ENCODE data around the gene SUSD4. TPM values are rescaled to one million over a fixed set of nuclear protein-coding genes. Genes with fewer than 3 reads are reported as not detected.
A peak's percentile ranks its signal among the peaks of the same experiment; 100 is the strongest.

Gene SUSD4
- total RNA-seq, 1 donor from 2014 or later: not detected

DNA sequence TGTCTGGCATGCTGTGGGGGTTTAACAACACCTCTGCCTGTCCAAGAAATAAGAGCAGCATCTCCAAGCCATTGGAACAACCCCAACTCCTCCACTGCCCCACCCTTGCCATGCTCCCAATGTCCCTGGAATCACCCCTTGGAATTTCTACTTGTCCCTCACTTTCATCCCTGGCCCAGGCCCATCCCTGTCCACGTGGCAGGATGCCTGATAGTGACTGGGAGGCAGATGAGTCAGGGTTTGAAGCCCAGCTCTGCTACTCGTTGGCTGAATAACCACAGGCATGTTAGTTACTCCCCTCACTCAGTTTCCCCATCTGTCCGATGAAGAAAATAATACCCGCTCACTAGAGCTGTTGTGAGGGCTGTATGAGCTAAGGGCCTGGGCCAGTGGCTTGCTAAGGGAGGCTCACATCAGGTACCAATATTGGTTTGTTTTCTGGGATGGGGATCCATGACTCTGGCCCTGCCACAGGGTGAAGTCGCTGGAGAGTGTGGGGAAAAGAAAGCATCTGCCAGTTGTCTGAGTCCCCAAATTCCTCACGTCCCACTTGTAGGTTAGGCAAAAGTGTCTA lies 121.5 kb downstream of the SUSD4 start:
- no peak overlapping the region for H3K27ac Mint-ChIP-seq (ENCODE audit: unreplicated experiment)
- no peaks in the 10 kb centered on the region for H3K9me3 Mint-ChIP-seq (ENCODE audit: unreplicated experiment)
- no peaks in the 10 kb centered on the region for H3K36me3 Mint-ChIP-seq (ENCODE audit: unreplicated experiment)
- TF ChIP-seq, protein P1, sequence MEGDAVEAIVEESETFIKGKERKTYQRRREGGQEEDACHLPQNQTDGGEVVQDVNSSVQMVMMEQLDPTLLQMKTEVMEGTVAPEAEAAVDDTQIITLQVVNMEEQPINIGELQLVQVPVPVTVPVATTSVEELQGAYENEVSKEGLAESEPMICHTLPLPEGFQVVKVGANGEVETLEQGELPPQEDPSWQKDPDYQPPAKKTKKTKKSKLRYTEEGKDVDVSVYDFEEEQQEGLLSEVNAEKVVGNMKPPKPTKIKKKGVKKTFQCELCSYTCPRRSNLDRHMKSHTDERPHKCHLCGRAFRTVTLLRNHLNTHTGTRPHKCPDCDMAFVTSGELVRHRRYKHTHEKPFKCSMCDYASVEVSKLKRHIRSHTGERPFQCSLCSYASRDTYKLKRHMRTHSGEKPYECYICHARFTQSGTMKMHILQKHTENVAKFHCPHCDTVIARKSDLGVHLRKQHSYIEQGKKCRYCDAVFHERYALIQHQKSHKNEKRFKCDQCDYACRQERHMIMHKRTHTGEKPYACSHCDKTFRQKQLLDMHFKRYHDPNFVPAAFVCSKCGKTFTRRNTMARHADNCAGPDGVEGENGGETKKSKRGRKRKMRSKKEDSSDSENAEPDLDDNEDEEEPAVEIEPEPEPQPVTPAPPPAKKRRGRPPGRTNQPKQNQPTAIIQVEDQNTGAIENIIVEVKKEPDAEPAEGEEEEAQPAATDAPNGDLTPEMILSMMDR (IDR thresholded peaks at IDR 0.05): no peak
- peak; percentile 66 for DNase-seq (ENCODE audit: extremely low spot score, unreplicated experiment)
- H3K4me1 Mint-ChIP-seq (ENCODE audit: unreplicated experiment): no peaks in the 10 kb centered on the region
- H3K4me3 Mint-ChIP-seq (ENCODE audit: unreplicated experiment): no peak overlapping the region
- peaks cover 5% of the 10 kb centered on the region for H3K27me3 Mint-ChIP-seq (ENCODE audit: unreplicated experiment)

DNA sequence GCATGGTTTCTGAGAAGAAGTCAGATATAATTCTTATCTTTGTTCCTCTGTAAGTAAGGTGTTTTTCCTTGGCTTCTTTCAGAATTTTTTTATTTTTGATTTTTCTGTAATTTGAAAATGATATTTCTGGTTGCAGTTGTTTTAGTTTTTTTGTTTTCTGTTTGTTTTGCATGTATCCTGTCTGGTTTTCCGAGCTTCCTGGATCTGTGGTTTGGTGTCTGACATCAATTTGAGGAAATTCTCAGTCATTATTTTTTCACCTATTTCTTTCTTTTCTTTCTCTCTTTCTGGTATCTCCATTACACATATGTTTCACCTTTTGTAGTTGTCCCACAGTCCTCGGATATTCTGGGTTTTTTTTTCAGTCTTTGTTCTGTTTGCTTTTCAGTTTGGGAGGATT lies 123.9 kb downstream of the SUSD4 start:
- no peak for DNase-seq (ENCODE audit: extremely low spot score, unreplicated experiment)
- TF ChIP-seq, protein P1 (IDR thresholded peaks at IDR 0.05): no peak
- H3K27ac Mint-ChIP-seq (ENCODE audit: unreplicated experiment): no peak overlapping the region
- H3K27me3 Mint-ChIP-seq (ENCODE audit: unreplicated experiment): peaks cover 5% of the 10 kb centered on the region
- H3K4me1 Mint-ChIP-seq (ENCODE audit: unreplicated experiment): no peaks in the 10 kb centered on the region
- H3K4me3 Mint-ChIP-seq (ENCODE audit: unreplicated experiment): no peak overlapping the region
- H3K9me3 Mint-ChIP-seq (ENCODE audit: unreplicated experiment): no peaks in the 10 kb centered on the region
- no peaks in the 10 kb centered on the region for H3K36me3 Mint-ChIP-seq (ENCODE audit: unreplicated experiment)

DNA sequence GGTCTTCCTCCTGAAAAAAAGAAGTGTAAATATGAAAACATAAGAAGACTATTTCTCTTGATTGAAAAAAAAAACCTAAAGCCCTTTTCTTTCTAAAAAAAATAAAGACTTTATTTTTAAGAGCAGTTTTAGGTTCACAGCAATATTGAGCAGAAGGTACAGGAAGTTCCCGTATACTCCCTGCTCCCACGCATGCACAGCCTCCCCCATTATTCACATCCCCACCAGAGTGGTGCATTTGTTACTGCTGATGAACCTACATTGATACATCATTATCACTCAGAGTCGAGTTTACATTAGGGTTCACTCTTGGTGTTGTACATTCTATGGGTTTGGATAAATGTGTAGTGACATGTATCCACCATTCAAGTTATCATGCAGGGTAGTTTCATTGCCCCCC lies 128.9 kb downstream of the SUSD4 start:
- no peaks in the 10 kb centered on the region for H3K36me3 Mint-ChIP-seq (ENCODE audit: unreplicated experiment)
- no peaks in the 10 kb centered on the region for H3K9me3 Mint-ChIP-seq (ENCODE audit: unreplicated experiment)
- TF ChIP-seq, protein P1 (IDR thresholded peaks at IDR 0.05): no peak
- H3K4me3 Mint-ChIP-seq (ENCODE audit: unreplicated experiment): no peak overlapping the region
- DNase-seq (ENCODE audit: extremely low spot score, unreplicated experiment): peak; percentile 27
- H3K27ac Mint-ChIP-seq (ENCODE audit: unreplicated experiment): no peak overlapping the region
- no peaks in the 10 kb centered on the region for H3K4me1 Mint-ChIP-seq (ENCODE audit: unreplicated experiment)
- H3K27me3 Mint-ChIP-seq (ENCODE audit: unreplicated experiment): peaks cover 5% of the 10 kb centered on the region

DNA sequence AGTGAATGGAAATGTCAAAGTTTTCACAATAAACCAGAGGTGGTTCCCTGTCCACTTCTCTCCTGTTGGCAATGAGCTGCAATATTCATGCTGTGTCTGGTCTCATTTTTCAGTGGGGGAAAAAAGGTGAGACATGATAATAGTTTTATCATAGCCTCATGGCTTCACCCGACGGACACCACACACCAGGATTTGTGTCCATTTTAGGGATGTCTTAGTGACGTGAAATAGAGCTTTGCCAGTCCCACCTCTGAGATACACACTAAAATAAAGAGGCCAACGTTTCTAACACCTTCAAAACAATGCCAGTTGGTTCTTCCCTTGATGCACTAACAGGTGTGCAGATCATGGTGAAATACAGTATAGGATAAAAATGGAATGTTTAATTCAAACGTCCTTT lies 129.4 kb downstream of the SUSD4 start:
- H3K27ac Mint-ChIP-seq (ENCODE audit: unreplicated experiment): no peak overlapping the region
- no peak overlapping the region for H3K4me3 Mint-ChIP-seq (ENCODE audit: unreplicated experiment)
- H3K27me3 Mint-ChIP-seq (ENCODE audit: unreplicated experiment): peaks cover 4% of the 10 kb centered on the region
- no peaks in the 10 kb centered on the region for H3K4me1 Mint-ChIP-seq (ENCODE audit: unreplicated experiment)
- no peaks in the 10 kb centered on the region for H3K36me3 Mint-ChIP-seq (ENCODE audit: unreplicated experiment)
- TF ChIP-seq, protein P1 (IDR thresholded peaks at IDR 0.05): no peak
- DNase-seq (ENCODE audit: extremely low spot score, unreplicated experiment): peak; percentile 8
- no peaks in the 10 kb centered on the region for H3K9me3 Mint-ChIP-seq (ENCODE audit: unreplicated experiment)

DNA sequence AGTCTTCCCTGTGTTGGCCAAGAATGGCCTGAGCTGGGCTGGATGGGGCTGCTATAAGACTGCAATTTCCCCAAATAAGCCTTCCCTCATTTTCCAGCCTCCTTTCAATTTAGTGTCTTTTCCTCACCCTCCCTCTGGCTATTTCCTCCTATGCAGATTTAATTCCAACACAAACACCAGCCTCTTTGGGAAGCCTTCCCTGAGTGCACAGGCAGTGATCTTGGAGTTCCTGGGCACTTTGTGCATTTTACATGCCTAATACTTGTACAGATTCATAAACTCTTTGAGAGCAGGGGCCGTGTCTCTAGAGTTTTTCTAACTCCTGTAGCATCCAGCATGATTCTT lies 129.8 kb downstream of the SUSD4 start:
- TF ChIP-seq, protein P1 (IDR thresholded peaks at IDR 0.05): no peak

More for the DNA sequence above, 129.8 kb downstream of the SUSD4 start:
- Mint-ChIP-seq H3K4me1 (ENCODE audit: unreplicated experiment) (no peaks in the 10 kb centered on the region), H3K9me3 (ENCODE audit: unreplicated experiment) (no peaks in the 10 kb centered on the region), H3K4me3 (ENCODE audit: unreplicated experiment) (no peak overlapping the region), H3K27me3 (ENCODE audit: unreplicated experiment) (peaks cover under 1% of the 10 kb centered on the region), H3K27ac (ENCODE audit: unreplicated experiment) (no peak overlapping the region), H3K36me3 (ENCODE audit: unreplicated experiment) (no peaks in the 10 kb centered on the region)
- peak; percentile 25 for DNase-seq (ENCODE audit: extremely low spot score, unreplicated experiment)

Measured in osteocyte (in vitro differentiated cells).